Muscle of arm (tissue), 12 donors: ENCODE results near the gene TNFRSF6B. TPM values are rescaled to one million over a fixed set of nuclear protein-coding genes. Genes with fewer than 3 reads are reported as not detected.

Experiments
- DNase-seq: peaks from one replicate; pipeline ENCODE4 v3.0.0-alpha.2; 2013
- polyA plus RNA-seq, 12 donors: library from polyadenylated mRNA; unstranded; fragments of 120-200 nt; gene quantifications; one replicate each; pipeline ENCODE4 v1.2.1, GENCODE V29; 2013; ENCODE audit not compliant: insufficient read length in 12 of 12

The TNFRSF6B gene
- polyA plus RNA-seq, 12 donors, result 0.34 to 5.1 (median 1.3) TPM; not detected in 2

- no peak for DNase-seq
Measured at GRCh38 chr20:63695424-63696305, 787 bp upstream of the TNFRSF6B start.

DNA sequence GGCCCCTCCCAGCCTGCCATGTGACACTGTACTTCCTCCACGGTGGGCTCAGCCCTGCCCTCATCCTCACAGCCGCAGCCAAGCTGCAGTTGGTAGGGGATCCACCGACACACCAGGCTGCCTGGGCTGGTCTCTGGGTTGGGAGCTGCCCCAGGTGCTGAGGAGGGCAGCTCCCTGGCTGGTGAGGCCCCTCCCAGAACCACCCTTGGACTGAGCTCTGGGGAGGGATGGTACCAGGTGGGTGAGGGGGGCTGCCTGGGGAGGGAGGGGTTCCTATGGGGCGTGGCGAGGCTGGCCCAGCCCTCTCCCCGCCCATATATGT is 185 bp upstream of the TNFRSF6B start:
- no peak for DNase-seq

DNA sequence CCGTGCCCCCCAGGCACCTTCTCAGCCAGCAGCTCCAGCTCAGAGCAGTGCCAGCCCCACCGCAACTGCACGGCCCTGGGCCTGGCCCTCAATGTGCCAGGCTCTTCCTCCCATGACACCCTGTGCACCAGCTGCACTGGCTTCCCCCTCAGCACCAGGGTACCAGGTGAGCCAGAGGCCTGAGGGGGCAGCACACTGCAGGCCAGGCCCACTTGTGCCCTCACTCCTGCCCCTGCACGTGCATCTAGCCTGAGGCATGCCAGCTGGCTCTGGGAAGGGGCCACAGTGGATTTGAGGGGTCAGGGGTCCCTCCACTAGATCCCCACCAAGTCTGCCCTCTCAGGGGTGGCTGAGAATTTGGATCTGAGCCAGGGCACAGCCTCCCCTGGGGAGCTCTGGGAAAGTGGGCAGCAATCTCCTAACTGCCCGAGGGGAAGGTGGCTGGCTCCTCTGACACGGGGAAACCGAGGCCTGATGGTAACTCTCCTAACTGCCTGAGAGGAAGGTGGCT is 960 bp downstream of the TNFRSF6B start:
- DNase-seq, result no peak

GRCh38 chr20:63697868-63698545 is 1.6 kb downstream of the TNFRSF6B start:
- no peak for DNase-seq

DNA sequence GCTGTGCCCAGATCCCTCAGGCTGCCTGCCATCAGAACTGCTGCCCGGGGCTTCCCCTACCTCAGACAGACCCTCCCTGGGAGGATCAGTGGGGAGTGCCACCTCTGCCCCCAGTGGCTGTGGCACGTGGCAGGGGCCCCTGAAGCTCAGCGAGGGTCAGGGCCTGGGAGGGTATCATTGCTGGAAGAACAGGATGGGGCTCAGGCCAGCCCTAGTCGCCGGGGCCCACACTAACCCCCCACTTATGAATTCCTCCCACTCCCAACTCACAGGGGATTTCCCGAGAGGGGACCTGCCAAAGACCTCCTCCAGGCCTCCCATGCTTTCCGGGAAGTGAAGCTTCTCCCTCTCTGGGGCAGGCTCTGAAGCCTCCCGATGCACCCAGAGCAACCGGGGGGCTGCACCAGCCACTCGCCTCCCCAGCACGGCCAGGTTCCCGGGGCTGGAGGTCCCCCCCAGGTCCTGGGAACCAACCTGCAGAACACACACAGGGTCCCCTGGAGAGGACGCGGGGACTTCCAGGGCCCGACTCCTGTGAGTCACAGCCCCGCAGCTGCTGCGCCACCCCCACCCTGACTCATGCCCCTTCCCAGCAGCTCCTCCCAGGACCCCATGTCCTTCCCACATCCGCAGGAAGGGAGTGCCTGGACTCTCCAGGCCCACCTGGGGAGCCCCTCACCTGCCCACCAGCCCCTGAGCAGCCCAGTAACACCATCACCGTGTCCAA is 2.5 kb downstream of the TNFRSF6B start:
- DNase-seq, result no peak

- DNase-seq, result no peak
Measured at GRCh38 chr20:63699466-63700198, 3.2 kb downstream of the TNFRSF6B start.

DNA sequence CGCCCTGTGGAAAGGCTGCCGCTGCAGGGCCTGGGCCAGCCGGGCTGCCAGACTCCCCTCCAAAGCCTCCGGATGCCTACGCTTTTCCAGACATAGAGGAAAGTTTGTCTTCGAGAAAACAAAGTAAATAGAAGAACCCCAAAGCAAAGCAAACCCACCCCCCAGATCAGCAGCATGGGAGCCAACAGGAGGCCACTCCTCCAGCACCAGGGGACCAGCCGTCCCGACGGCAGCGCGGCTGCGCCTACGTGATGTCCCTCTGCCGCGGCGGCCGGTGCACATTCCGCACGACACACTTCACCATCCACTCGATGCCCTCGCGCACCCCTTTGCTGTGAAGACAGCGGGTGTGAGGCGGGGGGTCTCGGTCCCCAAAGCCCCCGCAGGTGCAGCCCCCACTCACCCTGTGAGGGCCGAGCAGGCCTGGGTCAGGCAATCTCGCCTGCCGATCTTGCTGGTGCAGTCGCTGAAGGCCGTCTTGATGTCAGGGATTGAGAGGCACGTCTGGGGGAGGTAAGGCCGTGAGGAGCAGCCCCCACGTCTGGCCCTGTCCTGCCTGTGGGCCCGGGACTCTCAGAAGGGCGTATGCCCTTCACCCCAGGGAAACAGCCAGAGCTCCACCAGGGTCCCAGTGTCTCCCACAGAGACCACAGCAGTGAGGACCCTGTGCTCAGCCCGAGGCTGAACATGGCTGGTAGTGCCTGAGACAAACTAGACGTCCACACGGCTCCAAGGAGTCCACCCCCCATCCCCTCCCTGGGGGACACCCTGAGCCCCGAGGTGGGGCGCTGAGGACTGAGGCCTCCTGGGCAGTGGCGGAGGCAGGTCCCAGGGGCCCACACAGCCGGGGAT is 4.0 kb downstream of the TNFRSF6B start:
- DNase-seq, result no peak

DNA sequence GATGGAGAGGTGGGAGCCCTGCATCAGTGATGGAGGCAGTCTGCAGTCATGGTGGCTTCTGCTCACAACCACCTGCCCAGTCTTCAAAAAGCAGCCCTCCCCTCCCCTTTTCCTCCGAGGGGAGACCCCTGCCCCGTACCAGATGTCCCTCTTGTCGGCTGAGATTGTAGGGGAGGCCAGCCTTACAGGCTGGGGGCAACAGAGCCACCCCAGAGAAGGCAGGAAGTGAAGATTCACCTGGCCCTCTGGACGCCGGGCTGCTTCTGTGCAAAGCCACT is 4.5 kb downstream of the TNFRSF6B start:
- no peak for DNase-seq

- no peak for DNase-seq
Measured at GRCh38 chr20:63701329-63702035, 5.0 kb downstream of the TNFRSF6B start.

- no peak for DNase-seq
Measured at GRCh38 chr20:63702036-63702665, 5.7 kb downstream of the TNFRSF6B start.

- no peak for DNase-seq
Measured at GRCh38 chr20:63702751-63703470, 6.5 kb downstream of the TNFRSF6B start.

DNA sequence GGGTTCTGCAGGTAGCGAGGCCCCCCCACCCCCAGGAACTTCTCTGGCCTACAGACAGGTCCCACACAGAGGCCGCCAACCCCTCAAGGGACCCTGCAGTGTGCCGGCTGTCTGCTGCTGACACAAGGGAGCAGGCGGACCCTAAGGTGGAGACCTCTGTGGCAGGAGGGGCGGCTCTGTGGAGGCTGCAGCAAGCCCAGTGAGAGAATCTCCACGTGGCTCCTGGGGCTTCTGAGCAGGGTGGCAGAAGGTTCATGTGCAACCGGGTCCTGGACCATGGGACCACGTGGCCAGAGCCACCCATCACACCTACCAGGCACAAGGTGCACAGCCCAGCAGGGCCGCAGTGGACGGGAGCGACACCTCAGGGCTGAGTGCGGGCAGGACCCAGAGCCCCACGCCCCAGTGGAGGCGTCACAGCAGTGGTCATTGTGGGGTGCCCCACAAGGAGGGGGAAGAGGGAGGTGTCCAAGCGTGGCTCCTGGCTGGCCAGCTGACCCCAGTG is 7.1 kb downstream of the TNFRSF6B start:
- no peak for DNase-seq

GRCh38 chr20:63703976-63704748 is 7.7 kb downstream of the TNFRSF6B start:
- no peak for DNase-seq

GRCh38 chr20:63704749-63705117 is 8.3 kb downstream of the TNFRSF6B start:
- DNase-seq, result no peak

DNA sequence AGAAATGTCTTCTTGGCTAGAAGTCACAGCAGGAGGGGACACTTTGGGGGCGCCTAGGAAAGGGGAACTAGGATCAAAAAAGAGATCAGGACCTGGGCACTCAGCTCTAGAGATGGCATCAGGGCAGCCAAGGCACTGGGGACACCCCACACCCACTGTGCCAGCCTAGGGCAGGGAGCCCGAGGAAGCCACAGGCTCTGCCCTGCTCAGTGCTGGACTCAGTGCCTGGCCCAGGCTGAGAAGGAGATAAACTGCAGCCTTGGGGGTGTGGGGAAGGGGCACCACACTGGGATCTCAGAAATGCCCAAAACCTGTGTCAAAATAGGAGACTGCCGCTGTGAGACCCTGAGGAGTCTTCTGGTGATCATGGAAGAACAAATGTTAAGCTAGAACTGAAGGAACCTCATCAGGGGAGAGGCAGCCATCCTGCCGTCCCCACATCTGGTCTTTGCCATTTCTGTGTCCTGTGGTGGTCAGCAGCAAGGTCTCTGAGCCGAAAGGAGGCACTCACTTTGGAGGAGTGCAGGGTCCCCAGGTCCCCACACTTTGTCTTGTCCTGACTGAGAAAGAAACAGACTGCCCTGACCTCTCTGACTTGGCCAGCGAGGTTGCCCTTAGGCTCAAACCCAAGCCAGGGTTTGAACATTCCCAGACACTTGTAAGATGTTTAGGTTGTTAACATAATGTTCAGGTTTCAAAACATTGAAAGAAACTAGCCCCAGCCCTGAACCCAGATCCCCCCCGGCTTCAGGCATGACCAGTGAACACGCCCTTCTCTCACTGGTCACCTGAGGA is 9.0 kb downstream of the TNFRSF6B start:
- DNase-seq, result no peak

DNA sequence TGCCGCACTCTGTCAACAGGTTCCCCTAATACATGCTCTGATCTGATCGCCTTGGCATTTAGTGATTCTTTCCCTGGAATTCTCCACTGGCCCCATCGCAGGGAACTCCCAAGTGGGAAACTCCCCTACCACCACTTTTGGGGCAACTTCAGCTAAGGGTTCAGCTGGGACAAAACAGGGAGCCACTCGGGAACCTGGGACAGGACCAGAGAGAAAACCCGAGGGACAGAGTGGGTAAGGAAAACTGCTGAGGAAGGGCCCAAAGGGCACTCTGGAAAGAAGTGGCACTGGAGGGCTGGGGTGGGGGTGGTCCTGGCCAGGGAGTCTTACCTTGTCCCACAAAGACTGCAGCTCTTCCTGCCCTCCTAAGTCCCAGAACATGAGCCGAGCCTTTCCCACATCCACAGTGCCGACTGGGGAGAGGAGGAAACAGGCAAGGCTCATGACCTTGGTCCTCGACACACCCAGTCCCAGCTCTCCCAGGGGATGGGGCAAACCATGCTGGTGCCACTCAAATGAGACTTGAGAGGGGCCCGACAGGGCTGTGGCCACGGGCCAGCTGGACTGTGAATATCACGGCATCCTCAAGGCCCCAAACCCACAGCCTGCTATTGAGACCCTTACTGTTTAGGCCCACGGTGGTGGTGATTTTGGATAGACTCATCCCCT is 9.7 kb downstream of the TNFRSF6B start:
- no peak for DNase-seq
